ENCODE results near the gene CEACAM16. TPM values are rescaled to one million over a fixed set of nuclear protein-coding genes. Genes with fewer than 3 reads are reported as not detected.
"Not testable (repeated sequence)": the region's sequence is repeated elsewhere in the genome, so short reads cannot be mapped to it uniquely, and the experiment has no call there.

CEACAM16 gene
- total RNA-seq, 4 donors from 2014 or later, result not detected

DNA sequence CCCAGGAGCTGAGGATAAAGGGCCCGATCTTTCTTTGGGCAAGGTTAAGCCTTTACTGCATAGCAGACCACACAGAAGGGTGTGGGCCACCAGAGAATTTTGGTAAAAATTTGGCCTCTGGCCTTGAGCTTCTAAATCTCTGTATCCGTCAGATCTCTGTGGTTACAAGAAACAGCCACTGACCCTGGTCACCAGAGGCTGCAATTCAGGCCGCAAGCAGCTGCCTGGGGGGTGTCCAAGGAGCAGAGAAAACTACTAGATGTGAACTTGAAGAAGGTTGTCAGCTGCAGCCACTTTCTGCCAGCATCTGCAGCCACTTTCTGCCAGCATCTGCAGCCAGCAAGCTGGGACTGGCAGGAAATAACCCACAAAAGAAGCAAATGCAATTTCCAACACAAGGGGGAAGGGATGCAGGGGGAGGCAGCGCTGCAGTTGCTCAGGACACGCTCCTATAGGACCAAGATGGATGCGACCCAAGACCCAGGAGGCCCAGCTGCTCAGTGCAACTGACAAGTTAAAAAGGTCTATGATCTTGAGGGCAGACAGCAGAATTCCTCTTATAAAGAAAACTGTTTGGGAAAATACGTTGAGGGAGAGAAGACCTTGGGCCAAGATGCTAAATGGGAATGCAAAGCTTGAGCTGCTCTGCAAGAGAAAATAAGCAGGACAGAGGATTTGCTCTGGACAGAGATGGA is 36.1 kb upstream of the CEACAM16 start:
- DNase-seq, result no peak
- no peak overlapping the region for H3K27ac ChIP-seq
- no peaks in the 10 kb centered on the region for H3K9me3 ChIP-seq
- no peak for TF ChIP-seq POLR2A (IDR thresholded peaks at IDR 0.05)
- TF ChIP-seq, protein P1, sequence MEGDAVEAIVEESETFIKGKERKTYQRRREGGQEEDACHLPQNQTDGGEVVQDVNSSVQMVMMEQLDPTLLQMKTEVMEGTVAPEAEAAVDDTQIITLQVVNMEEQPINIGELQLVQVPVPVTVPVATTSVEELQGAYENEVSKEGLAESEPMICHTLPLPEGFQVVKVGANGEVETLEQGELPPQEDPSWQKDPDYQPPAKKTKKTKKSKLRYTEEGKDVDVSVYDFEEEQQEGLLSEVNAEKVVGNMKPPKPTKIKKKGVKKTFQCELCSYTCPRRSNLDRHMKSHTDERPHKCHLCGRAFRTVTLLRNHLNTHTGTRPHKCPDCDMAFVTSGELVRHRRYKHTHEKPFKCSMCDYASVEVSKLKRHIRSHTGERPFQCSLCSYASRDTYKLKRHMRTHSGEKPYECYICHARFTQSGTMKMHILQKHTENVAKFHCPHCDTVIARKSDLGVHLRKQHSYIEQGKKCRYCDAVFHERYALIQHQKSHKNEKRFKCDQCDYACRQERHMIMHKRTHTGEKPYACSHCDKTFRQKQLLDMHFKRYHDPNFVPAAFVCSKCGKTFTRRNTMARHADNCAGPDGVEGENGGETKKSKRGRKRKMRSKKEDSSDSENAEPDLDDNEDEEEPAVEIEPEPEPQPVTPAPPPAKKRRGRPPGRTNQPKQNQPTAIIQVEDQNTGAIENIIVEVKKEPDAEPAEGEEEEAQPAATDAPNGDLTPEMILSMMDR (IDR thresholded peaks at IDR 0.05), result no peak
- H3K4me3 ChIP-seq, result no peak overlapping the region
- peaks cover 0 to 56% (median 0%) of the 10 kb centered on the region in 3 donors for H3K36me3 ChIP-seq
- no peaks in the 10 kb centered on the region for H3K4me1 ChIP-seq
- no peaks in the 10 kb centered on the region for H3K27me3 ChIP-seq

GRCh38 chr19:44663996-44664395 is 35.0 kb upstream of the CEACAM16 start:
- no peak overlapping the region for H3K4me3 ChIP-seq
- H3K27ac ChIP-seq, result no peak overlapping the region
- H3K4me1 ChIP-seq, result no peaks in the 10 kb centered on the region
- DNase-seq, result no peak
- no peak for TF ChIP-seq POLR2A (IDR thresholded peaks at IDR 0.05)
- TF ChIP-seq, protein P1 (IDR thresholded peaks at IDR 0.05), result no peak
- peaks cover 0 to 47% (median 0%) of the 10 kb centered on the region in 3 donors for H3K36me3 ChIP-seq
- H3K27me3 ChIP-seq, result no peaks in the 10 kb centered on the region
- H3K9me3 ChIP-seq, result no peaks in the 10 kb centered on the region

DNA sequence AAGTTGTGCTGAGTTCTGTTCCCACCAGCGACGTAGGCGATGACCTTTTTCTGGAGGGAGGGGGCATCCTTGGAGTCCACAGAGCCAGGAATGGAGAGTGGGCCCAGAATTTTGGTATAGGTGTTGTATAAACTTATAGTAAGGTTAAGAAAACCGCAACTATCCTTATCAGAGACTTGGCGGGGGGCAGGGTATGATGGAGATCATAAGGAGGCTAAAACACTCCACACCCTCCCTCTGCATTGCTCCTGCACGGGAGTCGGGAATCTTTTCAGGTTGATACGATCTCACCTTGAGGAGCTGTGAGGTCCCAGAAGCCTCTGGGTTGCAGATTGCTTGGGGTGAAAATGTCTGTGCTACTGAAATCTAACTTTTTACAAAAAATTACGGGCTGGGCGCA is 34.0 kb upstream of the CEACAM16 start:
- no peaks in the 10 kb centered on the region for H3K9me3 ChIP-seq
- no peaks in the 10 kb centered on the region for H3K27me3 ChIP-seq
- TF ChIP-seq, protein P1 (IDR thresholded peaks at IDR 0.05), result no peak
- no peak for TF ChIP-seq POLR2A (IDR thresholded peaks at IDR 0.05)
- H3K27ac ChIP-seq, result no peak overlapping the region
- DNase-seq, result no peak
- H3K36me3 ChIP-seq, result peaks cover 0 to 37% (median 0%) of the 10 kb centered on the region in 3 donors
- H3K4me3 ChIP-seq, result no peak overlapping the region
- H3K4me1 ChIP-seq, result no peaks in the 10 kb centered on the region

DNA sequence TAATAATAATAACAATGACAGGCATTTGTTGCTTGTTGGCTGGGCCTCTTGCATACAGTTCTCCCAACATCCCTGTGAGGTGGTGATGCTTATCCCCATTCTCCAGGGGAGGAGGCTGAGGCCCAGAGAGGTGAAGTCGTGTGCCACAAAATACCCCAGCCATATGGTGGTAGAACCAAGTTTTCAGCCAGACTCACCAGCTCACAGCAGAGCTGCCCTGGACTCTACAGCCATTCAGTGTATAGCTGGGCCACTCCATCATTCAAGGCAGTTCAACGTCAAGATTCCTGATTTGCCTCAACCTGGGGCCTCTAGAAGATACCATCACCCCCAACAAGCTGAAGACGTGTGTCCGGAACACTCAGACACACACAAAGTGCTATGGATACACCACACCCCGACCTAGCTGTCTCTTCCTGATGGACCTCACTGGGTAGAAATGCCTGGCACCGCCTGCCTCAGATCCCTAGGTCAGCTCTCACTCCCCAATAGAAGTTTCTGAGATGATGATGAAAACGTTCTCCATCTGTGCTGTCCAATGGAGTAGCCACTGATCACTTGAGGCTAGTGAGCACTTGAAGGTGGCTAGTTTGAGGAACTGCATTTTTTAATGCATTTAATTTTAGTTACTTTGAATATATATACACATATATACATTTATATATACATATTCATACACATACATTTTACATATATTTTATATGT is 31.9 kb upstream of the CEACAM16 start:
- no peaks in the 10 kb centered on the region for H3K9me3 ChIP-seq
- TF ChIP-seq POLR2A (IDR thresholded peaks at IDR 0.05), result no peak
- TF ChIP-seq, protein P1 (IDR thresholded peaks at IDR 0.05), result no peak
- peaks cover 0 to 20% (median 0%) of the 10 kb centered on the region in 3 donors for H3K36me3 ChIP-seq
- no peak overlapping the region for H3K27ac ChIP-seq
- no peaks in the 10 kb centered on the region for H3K27me3 ChIP-seq
- H3K4me3 ChIP-seq, result no peak overlapping the region
- DNase-seq, result no peak
- H3K4me1 ChIP-seq, result no peaks in the 10 kb centered on the region

GRCh38 chr19:44668985-44669764 is 29.8 kb upstream of the CEACAM16 start:
- TF ChIP-seq POLR2A (IDR thresholded peaks at IDR 0.05), result no peak
- TF ChIP-seq, protein P1 (IDR thresholded peaks at IDR 0.05), result no peak
- no peak overlapping the region for H3K4me3 ChIP-seq
- no peaks in the 10 kb centered on the region for H3K36me3 ChIP-seq
- no peak overlapping the region for H3K27ac ChIP-seq
- H3K9me3 ChIP-seq, result no peaks in the 10 kb centered on the region
- DNase-seq, result no peak
- H3K27me3 ChIP-seq, result no peaks in the 10 kb centered on the region
- no peaks in the 10 kb centered on the region for H3K4me1 ChIP-seq

DNA sequence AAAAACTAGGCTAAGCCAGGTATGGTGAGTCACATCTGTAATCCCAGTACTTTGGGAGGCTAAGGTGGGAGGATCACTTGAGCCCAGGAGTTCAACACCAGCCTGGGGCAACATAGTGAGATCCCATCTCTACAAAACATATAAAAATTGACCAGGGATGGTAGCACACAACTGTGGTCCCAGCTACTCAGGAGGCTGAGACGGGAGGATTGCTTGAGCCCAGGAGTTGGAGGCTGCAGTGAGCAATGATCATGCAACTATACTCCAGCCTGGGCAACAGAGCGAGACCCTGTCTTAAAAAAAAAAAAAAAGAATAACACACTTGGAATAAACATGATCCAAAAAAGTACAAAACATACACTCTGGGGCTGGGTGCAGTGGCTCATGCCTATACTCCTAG is 28.9 kb upstream of the CEACAM16 start:
- not testable (repeated sequence) for H3K27me3 ChIP-seq, H3K4me3 ChIP-seq, H3K27ac ChIP-seq, DNase-seq, H3K9me3 ChIP-seq, H3K4me1 ChIP-seq, H3K36me3 ChIP-seq

Data from Peyer's patch (tissue), 4 donors.